ENCODE measurements around the gene VAV2.

The VAV2 gene

GRCh38 chr9:133976191-133976861 is 15.8 kb downstream of the VAV2 start:
- TF ChIP-seq ZFX (IDR thresholded peaks at IDR 0.05; ENCODE audit: borderline replicate concordance) (no peak), CTCF (IDR thresholded peaks at IDR 0.05) (no peak)

GRCh38 chr9:133975511-133975910 is 16.6 kb downstream of the VAV2 start:
- TF ChIP-seq ZFX (IDR thresholded peaks at IDR 0.05; ENCODE audit: borderline replicate concordance), result no peak
- TF ChIP-seq CTCF (IDR thresholded peaks at IDR 0.05), result no peak
- H3K27ac ChIP-seq, result no peak overlapping the region

More at GRCh38 chr9:133976191-133976861, 15.8 kb downstream of the VAV2 start:
- H3K27ac ChIP-seq, result no peak overlapping the region

GRCh38 chr9:133974631-133975341 is 17.3 kb downstream of the VAV2 start:
- no peak for TF ChIP-seq ZFX (IDR thresholded peaks at IDR 0.05; ENCODE audit: borderline replicate concordance)
- no peak for TF ChIP-seq CTCF (IDR thresholded peaks at IDR 0.05)
- H3K27ac ChIP-seq, result no peak overlapping the region

GRCh38 chr9:133973791-133974630 is 18.1 kb downstream of the VAV2 start:
- H3K27ac ChIP-seq, result no peak overlapping the region
- TF ChIP-seq CTCF (IDR thresholded peaks at IDR 0.05), result no peak
- no peak for TF ChIP-seq ZFX (IDR thresholded peaks at IDR 0.05; ENCODE audit: borderline replicate concordance)

- no peak for TF ChIP-seq CTCF (IDR thresholded peaks at IDR 0.05)
- TF ChIP-seq ZFX (IDR thresholded peaks at IDR 0.05; ENCODE audit: borderline replicate concordance), result no peak
- H3K27ac ChIP-seq, result no peak overlapping the region
Observed at GRCh38 chr9:133973111-133973790, 18.9 kb downstream of the VAV2 start.

GRCh38 chr9:133971981-133972941 is 19.9 kb downstream of the VAV2 start:
- no peak for TF ChIP-seq CTCF (IDR thresholded peaks at IDR 0.05)
- TF ChIP-seq ZFX (IDR thresholded peaks at IDR 0.05; ENCODE audit: borderline replicate concordance), result no peak

More at GRCh38 chr9:133971981-133972941, 19.9 kb downstream of the VAV2 start:
- no peak overlapping the region for H3K27ac ChIP-seq
